ENCODE results near the gene SLC7A11.

GRCh38 chr4:138262030-138262429 lies 19.9 kb upstream of the SLC7A11 start:
- TF ChIP-seq CTCF (conservative IDR thresholded peaks at IDR 0.05): no peak
- TF ChIP-seq ZFX (IDR thresholded peaks at IDR 0.05): no peak

All from C4-2B (cell line).